Kidney (tissue), 14 donors: ENCODE data around the gene MS4A4E. TPM values are rescaled to one million over a fixed set of nuclear protein-coding genes. Genes with fewer than 3 reads are reported as not detected.
"Not testable (repeated sequence)": the region's sequence is repeated elsewhere in the genome, so short reads cannot be mapped to it uniquely, and the experiment has no call there.

ENCODE experiments used
- DNase-seq, 5 donors: peaks; one replicate each; pipeline ENCODE4 v3.0.0-alpha.2; 2013 to 2020
- FAIRE-seq: peaks from 2 replicates; lab custom pipeline; 2012; peaks lifted over from hg19 to GRCh38; lab: Jason Lieb, UNC
- H3K27ac ChIP-seq, 2 donors: one replicate each; pipeline ENCODE4 v1.7.0; 2013; ENCODE audit warnings: low read depth in 2 of 2, low read length in 2 of 2, inconsistent platforms in 1 of 2
- H3K27me3 ChIP-seq: one replicate; pipeline ENCODE4 v1.7.1; 2013; ENCODE audit warnings: low read length, inconsistent platforms; ENCODE audit not compliant: control insufficient read depth, insufficient read depth
- H3K36me3 ChIP-seq, 3 donors: one replicate each; pipeline versions ENCODE4 v1.7.0 to v1.7.1; 2013; ENCODE audit warnings: low read length in 3 of 3, control low read depth in 1 of 3, inconsistent platforms in 1 of 3; ENCODE audit not compliant: insufficient read depth in 3 of 3, control insufficient read depth in 2 of 3
- H3K4me1 ChIP-seq, 3 donors: one replicate each; pipeline versions ENCODE4 v1.7.0 to v1.7.1; 2013; ENCODE audit warnings: low read length in 3 of 3, inconsistent platforms in 1 of 3, low read depth in 1 of 3; ENCODE audit not compliant: control insufficient read depth in 2 of 3, insufficient read depth in 2 of 3
- H3K4me3 ChIP-seq, 3 donors: one replicate each; pipeline versions ENCODE4 v1.7.0 to v1.8.1; 2013; ENCODE audit warnings: low read length in 3 of 3, control low read depth in 1 of 3, inconsistent platforms in 1 of 3
- H3K9ac ChIP-seq, 3 donors: one replicate each; pipeline versions ENCODE4 v1.7.0 to v1.7.1; 2013; ENCODE audit warnings: low read length in 3 of 3, control low read depth in 1 of 3, inconsistent platforms in 1 of 3
- H3K9me3 ChIP-seq, 3 donors: one replicate each; pipeline versions ENCODE4 v1.7.0 to v1.7.1; 2013; ENCODE audit warnings: low read length in 3 of 3, control low read depth in 1 of 3, inconsistent platforms in 1 of 3; ENCODE audit not compliant: control insufficient read depth in 2 of 3, insufficient read depth in 1 of 3
- intact Hi-C: fragments of 100-400 bp; cut with DNase I; formaldehyde crosslinking; loops from one replicate; pipeline ENCODE4 v1.11.1; 2022
- polyA plus RNA-seq: library from polyadenylated mRNA; stranded (reverse); fragments of 350-450 nt; fragmentation: Illumina TruSeq; extraction: RNeasy Lipid Tissue Mini Kit (QIAGEN cat#74804); gene quantifications from one replicate; pipeline ENCODE4 v1.2.3, GENCODE V29; 2014; ENCODE audit warnings: low read depth, low replicate concordance; ENCODE audit not compliant: insufficient read depth
- total RNA-seq: library from RNA; stranded (reverse); fragmentation: NEBNext Ultra II Directional; extraction: Animal tissue kit (Norgen Biotek cat#: 25700); gene quantifications from one replicate; pipeline ENCODE4 v1.2.1, GENCODE V29; 2021
- TF ChIP-seq, protein P1 (sequence below): IDR thresholded peaks from 3 replicates; pipeline ENCODE4 v1.5.1; 2012; ENCODE audit warnings: mild to moderate bottlenecking, moderate library complexity, borderline replicate concordance; ENCODE audit not compliant: insufficient read depth; ENCODE audit errors: extremely low read depth
- donor health status: control.
- donor health status: control.
- donor health status: control.
- donor health status: control.
- donor health status: control.
- donor health status: DM: yes; HTN: yes; CAD: no.
- donor health status: Normal renal cell carcinoma (clear cell type).

Gene MS4A4E
- total and polyA plus RNA-seq, 2 donors from 2014 or later, result 9.4 TPM; not detected in 1

- H3K36me3 ChIP-seq, result no peaks in the 10 kb centered on the region
- FAIRE-seq (no peak), DNase-seq (no peak)
- TF ChIP-seq, protein P1, sequence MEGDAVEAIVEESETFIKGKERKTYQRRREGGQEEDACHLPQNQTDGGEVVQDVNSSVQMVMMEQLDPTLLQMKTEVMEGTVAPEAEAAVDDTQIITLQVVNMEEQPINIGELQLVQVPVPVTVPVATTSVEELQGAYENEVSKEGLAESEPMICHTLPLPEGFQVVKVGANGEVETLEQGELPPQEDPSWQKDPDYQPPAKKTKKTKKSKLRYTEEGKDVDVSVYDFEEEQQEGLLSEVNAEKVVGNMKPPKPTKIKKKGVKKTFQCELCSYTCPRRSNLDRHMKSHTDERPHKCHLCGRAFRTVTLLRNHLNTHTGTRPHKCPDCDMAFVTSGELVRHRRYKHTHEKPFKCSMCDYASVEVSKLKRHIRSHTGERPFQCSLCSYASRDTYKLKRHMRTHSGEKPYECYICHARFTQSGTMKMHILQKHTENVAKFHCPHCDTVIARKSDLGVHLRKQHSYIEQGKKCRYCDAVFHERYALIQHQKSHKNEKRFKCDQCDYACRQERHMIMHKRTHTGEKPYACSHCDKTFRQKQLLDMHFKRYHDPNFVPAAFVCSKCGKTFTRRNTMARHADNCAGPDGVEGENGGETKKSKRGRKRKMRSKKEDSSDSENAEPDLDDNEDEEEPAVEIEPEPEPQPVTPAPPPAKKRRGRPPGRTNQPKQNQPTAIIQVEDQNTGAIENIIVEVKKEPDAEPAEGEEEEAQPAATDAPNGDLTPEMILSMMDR, result no peak
- H3K4me3 ChIP-seq, result no peak overlapping the region
- no peaks in the 10 kb centered on the region for H3K4me1 ChIP-seq
- intact Hi-C loops, result no loop called here
- H3K9me3 ChIP-seq, result peaks cover 0 to 7% (median 3%) of the 10 kb centered on the region in 3 donors
- no peak overlapping the region for H3K27ac ChIP-seq
- H3K9ac ChIP-seq, result no peak overlapping the region
- H3K27me3 ChIP-seq, result no peaks in the 10 kb centered on the region
Measured at GRCh38 chr11:60204922-60205321, 38.0 kb downstream of the MS4A4E start.

- H3K27me3 ChIP-seq, H3K4me3 ChIP-seq, H3K4me1 ChIP-seq, DNase-seq, H3K36me3 ChIP-seq, FAIRE-seq, H3K9me3 ChIP-seq, H3K9ac ChIP-seq, intact Hi-C loops, H3K27ac ChIP-seq: not testable (repeated sequence)
Measured at GRCh38 chr11:60201334-60201733, 41.6 kb downstream of the MS4A4E start.

GRCh38 chr11:60197442-60197841 lies 45.5 kb downstream of the MS4A4E start:
- no peaks in the 10 kb centered on the region for H3K27me3 ChIP-seq
- peaks cover 0 to 6% (median 3%) of the 10 kb centered on the region in 3 donors for H3K9me3 ChIP-seq
- no peak overlapping the region for H3K9ac ChIP-seq
- no peak for FAIRE-seq
- no peak overlapping the region for H3K27ac ChIP-seq
- no peak overlapping the region for H3K4me3 ChIP-seq
- intact Hi-C loops, result no loop called here
- TF ChIP-seq, protein P1, result no peak
- no peaks in the 10 kb centered on the region for H3K4me1 ChIP-seq
- H3K36me3 ChIP-seq, result no peaks in the 10 kb centered on the region
- DNase-seq, result no peak

DNA sequence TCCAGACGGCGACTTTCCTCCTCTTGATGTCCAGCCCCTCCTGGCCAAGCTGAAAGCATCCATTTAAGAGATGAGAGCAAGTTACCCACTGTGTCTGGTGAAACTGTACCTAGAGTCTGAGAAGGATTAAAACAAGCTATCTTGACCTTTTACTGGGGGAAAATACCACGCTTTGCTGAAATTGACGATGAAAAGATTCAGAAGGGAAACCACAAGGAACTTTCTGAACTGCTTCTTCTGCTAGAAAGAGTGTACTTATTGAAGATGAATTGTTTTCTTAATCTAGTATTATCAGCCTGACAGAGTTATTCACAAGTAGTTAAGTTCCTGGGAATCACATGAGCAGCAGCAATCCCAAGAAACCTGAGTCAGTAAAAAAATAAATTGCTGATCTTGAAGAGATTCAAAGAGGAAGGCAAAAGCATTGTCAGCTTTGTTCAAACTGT lies 47.0 kb downstream of the MS4A4E start:
- H3K4me1 ChIP-seq, result no peaks in the 10 kb centered on the region
- H3K4me3 ChIP-seq, result no peak overlapping the region
- TF ChIP-seq, protein P1, result no peak
- H3K27me3 ChIP-seq, result no peaks in the 10 kb centered on the region
- H3K27ac ChIP-seq, result no peak overlapping the region
- DNase-seq (no peak), FAIRE-seq (no peak)
- no peak overlapping the region for H3K9ac ChIP-seq
- H3K36me3 ChIP-seq, result no peaks in the 10 kb centered on the region
- intact Hi-C loops, result no loop called here
- H3K9me3 ChIP-seq, result no peaks in the 10 kb centered on the region
